RWPE2 (cell line): Measurements from ENCODE around the gene CCDC141.

ENCODE experiments used
- ATAC-seq: fragments of 200-7000 bp; cut with Tn5 transposase; 3 replicates; pipeline ENCODE4 v1.9.1; 2021; ENCODE audit warnings: low read depth
- DNase-seq: peaks from one replicate; pipeline ENCODE4 v3.0.0-alpha.2; 2020; ENCODE audit warnings: low spot score
- H3K27ac ChIP-seq: fragments of 450-650 bp; 2 replicates; pipeline ENCODE4 v1.5.1; 2017; ENCODE audit warnings: mild to moderate bottlenecking; ENCODE audit not compliant: poor library complexity, severe bottlenecking
- H3K27me3 ChIP-seq: fragments of 250-450 bp; sonication (Bioruptor Pico); 2 replicates; pipeline ENCODE4 v1.5.1; 2021; ENCODE audit warnings: mild to moderate bottlenecking, moderate library complexity; ENCODE audit not compliant: insufficient read depth, poor library complexity, severe bottlenecking
- H3K36me3 ChIP-seq: fragments of 250-450 bp; sonication (Bioruptor Pico); 2 replicates; pipeline ENCODE4 v1.5.1; 2020; ENCODE audit warnings: low read depth, mild to moderate bottlenecking, moderate library complexity
- H3K4me1 ChIP-seq: fragments of 250-450 bp; sonication (Bioruptor Pico); 2 replicates; pipeline ENCODE4 v1.5.1; 2021; ENCODE audit warnings: mild to moderate bottlenecking, moderate library complexity; ENCODE audit not compliant: insufficient read depth, poor library complexity, severe bottlenecking
- H3K4me3 ChIP-seq: fragments of 250-450 bp; sonication (Bioruptor Pico); 2 replicates; pipeline ENCODE4 v1.5.1; 2021; ENCODE audit warnings: mild to moderate bottlenecking, moderate library complexity; ENCODE audit not compliant: severe bottlenecking
- H3K9me3 ChIP-seq: fragments of 250-450 bp; sonication (Bioruptor Pico); 2 replicates; pipeline ENCODE4 v1.5.1; 2021; ENCODE audit warnings: mild to moderate bottlenecking, moderate library complexity; ENCODE audit not compliant: severe bottlenecking
- TF ChIP-seq, protein P1 (sequence below): fragments of 450-650 bp; IDR thresholded peaks from one replicate; pipeline ENCODE4 v1.5.1; 2017; ENCODE audit warnings: mild to moderate bottlenecking, moderate library complexity; ENCODE audit not compliant: poor library complexity, severe bottlenecking

The CCDC141 gene

GRCh38 chr2:178946494-178946893, 103.4 kb downstream of the CCDC141 start:
- DNase-seq, result no peak
- H3K4me3 ChIP-seq, result no peak overlapping the region
- TF ChIP-seq, protein P1, sequence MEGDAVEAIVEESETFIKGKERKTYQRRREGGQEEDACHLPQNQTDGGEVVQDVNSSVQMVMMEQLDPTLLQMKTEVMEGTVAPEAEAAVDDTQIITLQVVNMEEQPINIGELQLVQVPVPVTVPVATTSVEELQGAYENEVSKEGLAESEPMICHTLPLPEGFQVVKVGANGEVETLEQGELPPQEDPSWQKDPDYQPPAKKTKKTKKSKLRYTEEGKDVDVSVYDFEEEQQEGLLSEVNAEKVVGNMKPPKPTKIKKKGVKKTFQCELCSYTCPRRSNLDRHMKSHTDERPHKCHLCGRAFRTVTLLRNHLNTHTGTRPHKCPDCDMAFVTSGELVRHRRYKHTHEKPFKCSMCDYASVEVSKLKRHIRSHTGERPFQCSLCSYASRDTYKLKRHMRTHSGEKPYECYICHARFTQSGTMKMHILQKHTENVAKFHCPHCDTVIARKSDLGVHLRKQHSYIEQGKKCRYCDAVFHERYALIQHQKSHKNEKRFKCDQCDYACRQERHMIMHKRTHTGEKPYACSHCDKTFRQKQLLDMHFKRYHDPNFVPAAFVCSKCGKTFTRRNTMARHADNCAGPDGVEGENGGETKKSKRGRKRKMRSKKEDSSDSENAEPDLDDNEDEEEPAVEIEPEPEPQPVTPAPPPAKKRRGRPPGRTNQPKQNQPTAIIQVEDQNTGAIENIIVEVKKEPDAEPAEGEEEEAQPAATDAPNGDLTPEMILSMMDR, result no peak
- H3K4me1 ChIP-seq, result no peaks in the 10 kb centered on the region
- no peaks in the 10 kb centered on the region for H3K36me3 ChIP-seq
- H3K27me3 ChIP-seq, result no peaks in the 10 kb centered on the region
- no peak overlapping the region for H3K27ac ChIP-seq
- no peaks in the 10 kb centered on the region for H3K9me3 ChIP-seq
- ATAC-seq, result no peak

- H3K27me3 ChIP-seq, result no peaks in the 10 kb centered on the region
- H3K4me3 ChIP-seq, result no peak overlapping the region
- ATAC-seq, result no peak
- no peaks in the 10 kb centered on the region for H3K36me3 ChIP-seq
- no peak overlapping the region for H3K27ac ChIP-seq
- no peak for DNase-seq
- TF ChIP-seq, protein P1, result no peak
- no peaks in the 10 kb centered on the region for H3K9me3 ChIP-seq
- H3K4me1 ChIP-seq, result no peaks in the 10 kb centered on the region
Observed at GRCh38 chr2:178943745-178944144, 106.2 kb downstream of the CCDC141 start.

- TF ChIP-seq, protein P1, result no peak
- DNase-seq (no peak), ATAC-seq (no peak)
- Histone ChIP-seq H3K4me1 (no peaks in the 10 kb centered on the region), H3K36me3 (no peaks in the 10 kb centered on the region), H3K4me3 (no peak overlapping the region), H3K9me3 (no peaks in the 10 kb centered on the region), H3K27ac (no peak overlapping the region), H3K27me3 (no peaks in the 10 kb centered on the region)
Observed at GRCh38 chr2:178934571-178934970, 115.4 kb downstream of the CCDC141 start.

GRCh38 chr2:178933493-178933892, 116.4 kb downstream of the CCDC141 start:
- DNase-seq (no peak), ATAC-seq (no peak)
- Histone ChIP-seq H3K4me1 (no peaks in the 10 kb centered on the region), H3K9me3 (no peaks in the 10 kb centered on the region), H3K27ac (no peak overlapping the region), H3K27me3 (no peaks in the 10 kb centered on the region), H3K4me3 (no peak overlapping the region), H3K36me3 (no peaks in the 10 kb centered on the region)
- TF ChIP-seq, protein P1, result no peak

- TF ChIP-seq, protein P1, result no peak
- no peak for ATAC-seq
- H3K4me3 ChIP-seq, result no peak overlapping the region
- no peak overlapping the region for H3K27ac ChIP-seq
- no peaks in the 10 kb centered on the region for H3K9me3 ChIP-seq
- H3K4me1 ChIP-seq, result no peaks in the 10 kb centered on the region
- no peak for DNase-seq
- H3K36me3 ChIP-seq, result no peaks in the 10 kb centered on the region
- no peaks in the 10 kb centered on the region for H3K27me3 ChIP-seq
Observed at GRCh38 chr2:178928077-178928476, 121.9 kb downstream of the CCDC141 start.
